ENCODE data around the gene CNGA4.

GRCh38 chr11:6203327-6203726, 35.6 kb upstream of the CNGA4 start:
- TF ChIP-seq EZH2phosphoT487 (IDR thresholded peaks at IDR 0.05; ENCODE audit: low read length) (no peak), CTCF (IDR thresholded peaks at IDR 0.05; ENCODE audit: low read length) (no peak), EZH2 (optimal IDR thresholded peaks at IDR 0.05; ENCODE audit: low read depth, low read length) (no peak)
